Ammon's horn (tissue), 1 donor: ENCODE results near the gene FNBP1.
"Not testable (repeated sequence)": the region's sequence is repeated elsewhere in the genome, so short reads cannot be mapped to it uniquely, and the experiment has no call there.

Experiments
- DNase-seq: peaks from one replicate; pipeline ENCODE4 v3.0.0-alpha.2; 2016; ENCODE audit warnings: low spot score

Gene FNBP1

DNA sequence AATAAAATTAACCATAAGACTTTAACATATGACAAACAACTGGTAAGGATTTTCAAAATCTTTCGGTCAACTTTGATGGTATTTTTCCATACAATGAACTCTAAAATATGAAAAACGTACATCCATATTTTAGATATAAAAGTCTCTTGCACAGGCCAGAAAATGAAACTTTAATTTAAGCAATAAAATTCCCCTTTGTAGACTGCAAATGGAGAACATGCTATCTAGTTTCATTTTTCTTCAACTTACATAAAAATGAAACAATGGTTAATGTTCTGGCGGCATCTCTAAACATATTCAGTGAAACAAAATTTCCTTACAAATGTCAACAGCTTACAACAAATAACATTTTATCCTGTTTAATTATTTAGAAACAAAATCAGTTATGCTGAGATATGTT, 123.7 kb downstream of the FNBP1 start:
- no peak for DNase-seq

- DNase-seq = no peak
Observed at GRCh38 chr9:129918296-129918950, 124.6 kb downstream of the FNBP1 start.

DNA sequence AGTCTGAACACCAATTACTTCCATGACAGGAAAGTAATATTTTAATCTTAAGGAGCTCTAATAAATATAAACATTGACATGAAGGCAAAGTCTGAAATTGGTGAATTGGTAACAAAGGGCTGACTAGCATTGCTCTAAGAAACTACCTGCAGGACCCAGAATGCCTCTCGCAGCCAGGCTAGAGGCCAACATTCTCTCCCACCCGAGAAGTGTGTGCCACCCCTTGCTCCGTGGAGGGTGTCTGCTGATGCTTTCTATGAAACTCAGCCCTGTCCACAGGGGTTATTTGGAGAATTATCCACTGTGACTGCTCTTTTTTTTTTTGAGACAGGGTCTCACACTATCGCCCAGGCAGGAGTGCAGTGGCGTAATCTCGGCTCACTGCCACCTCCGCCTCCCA, 126.3 kb downstream of the FNBP1 start:
- no peak for DNase-seq

- DNase-seq = no peak
Observed at GRCh38 chr9:129914051-129914450, 128.9 kb downstream of the FNBP1 start.

DNA sequence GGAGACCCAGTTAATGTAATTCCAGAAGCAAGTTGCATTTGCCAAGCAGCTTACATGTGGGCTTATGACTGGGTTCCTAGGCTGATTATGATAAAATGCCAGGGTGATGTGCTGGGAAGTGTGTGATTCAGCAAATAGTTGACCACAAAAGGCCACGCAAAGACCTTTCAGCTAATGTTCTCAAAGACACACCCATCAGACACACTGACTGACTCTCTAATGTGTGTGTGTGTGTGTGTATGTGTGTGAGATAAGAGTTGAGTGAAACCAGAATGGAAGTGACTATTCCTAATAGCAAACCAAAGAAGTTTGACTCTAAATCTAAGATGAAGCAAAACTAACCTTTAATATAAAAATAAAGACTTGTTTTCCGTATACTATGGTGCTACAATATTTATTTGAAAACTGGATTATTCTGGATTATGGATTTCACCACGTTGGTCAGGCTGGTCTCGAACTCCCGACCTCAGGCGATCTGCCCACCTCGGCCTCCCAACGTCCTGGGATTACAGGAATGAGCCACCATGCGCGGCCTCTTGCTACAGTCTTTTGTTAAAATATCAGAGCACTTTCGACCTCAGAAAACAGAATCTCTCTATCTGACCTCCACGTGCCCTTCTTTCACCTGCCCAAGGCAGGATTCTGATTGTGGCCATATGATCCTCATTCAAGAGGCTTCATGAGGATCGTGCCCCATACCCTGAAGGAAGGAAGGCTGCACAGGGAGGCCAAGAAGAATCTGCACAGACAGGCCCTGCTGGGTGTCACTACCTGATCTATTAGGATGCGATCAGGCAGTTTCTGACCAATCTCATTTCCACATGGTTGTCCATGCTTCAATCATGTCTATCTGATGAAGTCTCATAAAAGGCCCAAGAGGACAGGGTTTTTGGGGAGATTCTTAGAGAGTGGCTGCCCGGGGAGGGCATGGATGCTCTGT, 132.1 kb downstream of the FNBP1 start:
- DNase-seq = no peak

DNA sequence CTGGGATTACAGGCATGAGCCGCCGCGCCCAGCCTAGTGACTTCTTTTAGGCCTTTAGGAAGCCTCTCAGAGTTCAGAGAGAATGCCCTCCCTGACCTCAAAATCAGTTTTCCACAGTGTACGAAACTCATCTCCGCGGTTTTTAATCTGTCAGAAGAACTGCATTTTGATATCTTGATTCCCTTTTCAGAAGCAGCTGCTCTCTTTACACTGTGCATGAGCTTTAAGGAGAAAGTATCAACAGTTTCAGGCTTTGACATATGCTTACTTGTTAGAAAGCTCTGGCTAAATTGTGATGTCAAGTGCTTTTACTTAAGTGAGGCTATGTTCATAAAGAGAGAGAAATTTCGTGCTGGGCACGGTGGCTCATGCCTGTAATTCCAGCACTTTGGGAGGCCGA, 133.1 kb downstream of the FNBP1 start:
- DNase-seq = no peak

- DNase-seq = no peak
Observed at GRCh38 chr9:129908906-129909305, 134.1 kb downstream of the FNBP1 start.

DNA sequence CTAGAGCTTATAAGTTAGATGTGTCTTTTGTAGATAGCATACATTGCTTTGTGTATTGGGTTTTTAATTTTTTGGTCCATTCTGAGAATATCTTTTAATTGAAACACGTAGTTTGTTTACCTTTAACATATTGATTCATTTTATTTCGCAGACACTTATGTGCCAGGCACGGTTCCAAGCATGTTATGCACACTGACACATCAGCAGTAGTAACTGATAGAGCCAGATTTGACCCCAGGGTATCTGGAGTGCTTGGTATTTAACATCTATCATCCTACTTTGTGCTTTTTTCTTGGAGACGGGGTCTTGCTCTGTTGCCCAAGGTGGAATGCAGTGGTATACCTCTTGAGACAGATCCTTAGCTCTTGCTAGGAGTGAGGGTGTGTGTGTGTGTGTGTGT, 135.8 kb downstream of the FNBP1 start:
- no peak for DNase-seq

GRCh38 chr9:129906298-129906697, 136.7 kb downstream of the FNBP1 start:
- no peak for DNase-seq

DNA sequence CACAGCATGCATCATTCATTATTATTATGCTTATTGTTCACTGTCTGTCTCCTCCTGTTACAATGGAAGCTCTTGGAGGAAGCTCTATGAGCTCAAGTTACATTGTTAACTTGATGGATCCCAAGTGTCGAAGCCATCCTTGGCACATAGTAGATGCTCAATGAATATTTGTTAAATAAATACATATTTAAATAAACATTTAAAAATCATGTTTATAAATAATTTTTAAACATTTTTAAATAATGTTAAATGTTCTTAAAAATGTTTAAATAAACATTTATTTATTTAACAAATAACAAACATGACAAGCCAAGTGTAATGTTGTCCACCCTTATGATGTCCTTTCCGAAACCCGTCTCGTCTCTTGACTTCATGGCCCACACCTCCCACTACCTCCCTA, 138.3 kb downstream of the FNBP1 start:
- DNase-seq = no peak

DNA sequence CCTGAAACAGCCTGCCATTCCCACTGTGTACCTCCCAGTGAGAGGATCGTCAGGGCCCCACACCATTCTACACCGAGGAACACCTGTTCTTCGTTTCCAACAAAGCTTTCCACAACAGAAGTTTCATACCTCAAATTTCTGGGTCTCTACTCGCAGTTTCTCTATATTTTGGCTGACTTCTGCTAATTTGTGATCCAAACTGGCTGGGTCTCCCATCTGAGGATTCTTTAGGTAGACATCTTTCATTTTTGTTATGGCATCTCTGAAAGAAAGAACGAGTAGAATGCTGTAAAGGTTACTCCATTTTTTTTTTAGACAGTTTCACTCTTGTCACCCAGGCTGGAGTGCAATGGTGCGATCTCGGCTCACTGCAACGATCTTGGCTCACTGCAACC, 140.3 kb downstream of the FNBP1 start:
- DNase-seq = no peak

DNA sequence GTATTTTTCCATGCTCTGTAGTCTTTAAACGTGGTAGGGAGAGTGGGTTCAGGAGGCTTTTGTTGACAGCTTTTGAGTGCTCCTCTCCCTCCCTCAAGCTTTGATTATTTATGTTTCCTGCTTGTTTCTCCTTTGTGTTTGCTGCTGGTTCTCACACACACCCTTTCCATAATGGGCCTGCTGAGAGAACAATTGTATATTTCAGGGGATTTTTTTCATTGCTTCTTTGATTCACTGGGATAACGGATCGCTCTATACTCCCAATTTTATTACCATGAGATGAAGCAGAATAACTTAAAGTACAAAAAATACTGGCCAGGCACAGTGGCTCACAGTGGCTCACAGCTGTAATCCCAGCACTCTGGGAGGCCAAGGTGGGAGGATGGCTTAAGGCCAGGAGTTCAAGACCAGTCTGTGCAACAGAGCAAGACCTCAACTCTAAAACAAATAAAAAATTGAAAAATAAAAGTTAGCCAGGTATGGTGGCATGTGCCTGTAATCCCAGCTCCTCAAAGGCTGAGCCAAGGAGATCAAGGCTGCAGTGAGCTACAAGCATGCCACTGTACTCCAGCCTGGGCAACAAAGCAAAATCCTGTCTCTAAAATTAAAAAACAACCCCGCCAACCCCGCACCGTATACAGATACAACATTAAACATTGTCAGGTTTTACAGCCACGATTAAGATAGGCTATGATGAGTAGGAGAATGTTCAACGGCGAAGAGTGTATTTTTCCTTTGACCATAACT, 140.8 kb downstream of the FNBP1 start:
- DNase-seq = no peak

- DNase-seq = no peak
Observed at GRCh38 chr9:129900263-129901027, 142.5 kb downstream of the FNBP1 start.

DNA sequence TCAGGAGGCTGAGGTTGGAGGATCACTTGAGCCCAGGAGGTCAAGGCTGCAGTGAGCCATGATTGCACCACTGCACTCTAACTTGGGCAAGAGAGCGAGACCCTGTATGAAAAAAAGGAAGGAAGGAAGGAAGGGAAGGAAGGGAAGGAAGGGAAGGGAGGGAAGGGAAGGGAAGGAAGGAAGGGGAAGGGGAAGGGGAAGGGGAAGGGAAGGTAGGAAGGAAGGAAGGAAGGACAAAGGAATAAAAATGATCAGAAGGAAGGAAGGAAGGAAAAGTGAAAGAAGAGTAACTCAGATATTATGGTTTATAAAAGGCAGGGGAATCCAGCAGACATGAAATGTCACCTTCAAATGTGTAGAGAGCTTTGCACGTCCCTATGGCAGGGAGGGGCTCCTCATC, 143.4 kb downstream of the FNBP1 start:
- DNase-seq = no peak

- no peak for DNase-seq
Observed at GRCh38 chr9:129898185-129898584, 144.8 kb downstream of the FNBP1 start.

GRCh38 chr9:129897263-129897662, 145.7 kb downstream of the FNBP1 start:
- DNase-seq = no peak

DNA sequence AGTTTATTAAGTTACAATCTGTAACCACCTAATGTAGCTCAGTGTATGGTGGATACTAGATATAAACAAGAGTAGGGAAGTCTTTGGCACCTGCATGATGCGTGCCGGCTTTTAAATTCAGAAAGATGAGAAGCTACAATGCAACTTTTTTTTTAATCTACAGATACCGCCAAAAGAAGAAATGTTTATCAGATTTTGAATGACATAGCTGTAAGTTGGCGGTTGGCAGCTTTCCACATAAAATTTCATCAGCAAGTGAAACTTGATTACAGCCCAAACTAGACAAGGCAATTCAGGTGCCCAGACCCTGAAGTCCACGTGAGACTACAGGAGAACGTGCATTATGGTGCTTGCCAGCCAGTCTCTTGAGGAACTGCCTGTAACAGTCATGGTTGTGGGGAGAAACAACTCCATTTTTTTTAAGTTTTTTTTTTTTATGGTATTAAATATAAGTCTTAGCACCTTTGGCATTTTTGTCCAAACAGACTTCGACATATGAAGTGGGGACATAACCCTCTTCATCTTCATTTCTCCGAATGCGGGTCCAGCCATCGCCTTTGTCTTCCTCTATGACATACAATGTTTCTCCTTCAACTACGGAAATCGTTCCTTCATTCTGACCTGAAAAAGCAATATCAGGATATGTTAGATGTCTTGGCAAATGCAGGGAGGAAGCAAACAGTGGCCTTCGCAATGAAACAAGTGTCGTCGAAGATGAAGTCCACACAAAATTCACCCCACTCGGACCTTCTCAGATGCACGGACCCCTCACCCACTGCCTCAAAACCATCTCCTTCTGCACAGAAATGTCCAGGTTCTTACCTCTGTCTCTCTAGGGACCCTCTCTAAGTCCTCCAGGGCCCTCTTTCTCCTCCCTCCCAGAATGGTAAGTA, 147.4 kb downstream of the FNBP1 start:
- no peak for DNase-seq

DNA sequence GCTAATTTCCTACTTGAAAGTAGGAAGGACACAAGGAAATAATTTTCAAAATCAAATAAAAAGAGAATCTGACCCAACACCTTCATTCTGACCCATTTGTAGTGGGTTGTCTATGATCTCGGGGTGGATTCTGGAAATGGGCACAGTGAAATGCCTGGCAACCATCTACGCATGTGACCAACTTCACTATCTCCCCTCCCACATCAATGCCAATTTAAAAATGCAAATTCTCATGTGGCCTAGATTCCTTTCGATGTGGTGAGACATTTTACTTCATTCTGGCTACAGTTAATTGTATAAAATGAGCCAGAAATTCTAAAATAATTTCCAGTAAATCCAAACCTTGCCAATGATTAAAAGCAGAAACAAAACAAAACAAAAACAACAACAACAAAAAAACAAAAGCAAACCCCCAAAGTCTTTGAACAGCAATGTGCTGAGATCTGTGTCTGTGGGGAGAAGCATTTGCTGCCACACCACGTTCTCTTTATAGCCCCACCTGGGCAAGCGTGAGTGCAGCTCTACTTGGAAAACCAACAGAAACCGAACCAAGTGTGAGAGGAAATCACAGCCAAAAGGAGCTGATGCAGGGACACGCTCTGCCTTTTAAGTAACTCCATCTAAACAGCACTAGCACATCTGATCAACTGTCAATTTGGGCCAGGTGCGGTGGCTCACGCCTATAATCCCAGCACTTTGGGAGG, 148.7 kb downstream of the FNBP1 start:
- DNase-seq = no peak

DNA sequence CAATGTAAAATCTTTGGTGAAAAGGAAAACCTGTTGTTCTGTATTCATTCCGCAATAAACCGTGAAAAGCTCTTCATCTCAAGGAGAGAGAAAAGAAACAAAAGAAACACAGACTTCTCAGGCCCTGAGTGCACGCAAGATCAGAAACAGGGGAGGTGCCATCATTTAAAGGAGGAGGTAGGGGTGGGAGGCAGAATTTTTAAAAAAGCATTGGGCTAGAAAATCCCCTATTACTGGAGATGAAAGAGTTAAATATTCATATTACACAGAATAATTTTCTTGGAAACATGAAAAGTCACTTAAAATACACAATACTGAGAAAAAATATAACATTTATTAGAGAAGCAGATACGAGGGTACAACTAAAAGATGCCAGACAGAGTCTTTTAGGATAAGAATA, 151.4 kb downstream of the FNBP1 start:
- no peak for DNase-seq

GRCh38 chr9:129890718-129891299, 152.2 kb downstream of the FNBP1 start:
- not testable (repeated sequence) for DNase-seq
